ENCODE data around the gene RGN. TPM values are rescaled to one million over a fixed set of nuclear protein-coding genes. Genes with fewer than 3 reads are reported as not detected.
"Not testable (repeated sequence)": the region's sequence is repeated elsewhere in the genome, so short reads cannot be mapped to it uniquely, and the experiment has no call there.

The RGN gene
- total and polyA plus RNA-seq, 7 donors = 0.69 to 11.9 (median 4.6) TPM

GRCh38 chrX:47112316-47112954 is 34.2 kb downstream of the RGN start:
- no peaks in the 10 kb centered on the region for H3K36me3 ChIP-seq (ENCODE audit: insufficient read depth in 1 of 2, low read depth in 1 of 2)
- intact Hi-C loops (cut with DNase I) = no loop called here
- ATAC-seq (peak; percentile 44 to 82 (median 51)), DNase-seq (peak; percentile 24 to 65)
- whole genome bisulfite sequencing, 3 donors = 50 to 61% (median 54%) methylated on average over 9 of the region's 9 CpGs
- no peak for TF ChIP-seq CTCF (IDR thresholded peaks at IDR 0.05)
- no peaks in the 10 kb centered on the region for H3K9me3 ChIP-seq
- no peak overlapping the region for H3K4me3 ChIP-seq
- no peaks in the 10 kb centered on the region for H3K4me1 ChIP-seq
- H3K27me3 ChIP-seq (ENCODE audit: insufficient read depth in 3 of 3, low read length in 2 of 3) = no peaks in the 10 kb centered on the region
- no peak overlapping the region for H3K27ac ChIP-seq

GRCh38 chrX:47116551-47117110 is 38.4 kb downstream of the RGN start:
- ATAC-seq; H3K4me3 ChIP-seq; H3K4me1 ChIP-seq; H3K9me3 ChIP-seq; H3K27me3 ChIP-seq (ENCODE audit: insufficient read depth in 3 of 3, low read length in 2 of 3); H3K36me3 ChIP-seq (ENCODE audit: insufficient read depth in 1 of 2, low read depth in 1 of 2); intact Hi-C loops (cut with DNase I); DNase-seq; H3K27ac ChIP-seq: not testable (repeated sequence)
- 82 to 91% (median 88%) methylated on average over 7 of the region's 7 CpGs for WGBS, 3 donors

- WGBS, 3 donors = 70 to 79% (median 78%) methylated on average over 3 of the region's 3 CpGs
- H3K27ac ChIP-seq; H3K27me3 ChIP-seq (ENCODE audit: insufficient read depth in 3 of 3, low read length in 2 of 3); H3K36me3 ChIP-seq (ENCODE audit: insufficient read depth in 1 of 2, low read depth in 1 of 2); H3K4me3 ChIP-seq; DNase-seq; intact Hi-C loops (cut with DNase I); H3K4me1 ChIP-seq; ATAC-seq; H3K9me3 ChIP-seq: not testable (repeated sequence)
Measured at GRCh38 chrX:47124466-47124865, 46.2 kb downstream of the RGN start.

GRCh38 chrX:47129157-47129898 is 51.1 kb downstream of the RGN start:
- peak overlapping the region; percentile 77 for H3K27ac ChIP-seq
- WGBS, 3 donors = 0 to 31% (median 0%) methylated on average over 21 to 31 of the region's 31 CpGs
- intact Hi-C loops (cut with DNase I) = no loop called here
- peak; percentile 98 to 99 (median 98) for ATAC-seq
- no peaks in the 10 kb centered on the region for H3K9me3 ChIP-seq
- peak overlapping the region; percentile 72 for H3K4me3 ChIP-seq
- no peak for TF ChIP-seq CTCF (IDR thresholded peaks at IDR 0.05)
- H3K4me1 ChIP-seq = no peaks in the 10 kb centered on the region
- H3K27me3 ChIP-seq (ENCODE audit: insufficient read depth in 3 of 3, low read length in 2 of 3) = no peaks in the 10 kb centered on the region
- DNase-seq = peak; percentile 87 to 93
- no peaks in the 10 kb centered on the region for H3K36me3 ChIP-seq (ENCODE audit: insufficient read depth in 1 of 2, low read depth in 1 of 2)

GRCh38 chrX:47129899-47130358 is 51.7 kb downstream of the RGN start:
- Histone ChIP-seq H3K27ac (peak overlapping the region; percentile 77), H3K4me1 (no peaks in the 10 kb centered on the region), H3K9me3 (no peaks in the 10 kb centered on the region), H3K36me3 (ENCODE audit: insufficient read depth in 1 of 2, low read depth in 1 of 2) (no peaks in the 10 kb centered on the region), H3K27me3 (ENCODE audit: insufficient read depth in 3 of 3, low read length in 2 of 3) (no peaks in the 10 kb centered on the region), H3K4me3 (peak overlapping the region; percentile 72)
- TF ChIP-seq CTCF (IDR thresholded peaks at IDR 0.05) = no peak
- ATAC-seq (peak in 1 of 4 donors; percentile 46), DNase-seq (no peak)
- 13 to 34% (median 15%) methylated on average over 9 to 11 of the region's 11 CpGs for WGBS, 3 donors
- intact Hi-C loops (cut with DNase I) = no loop called here

Data from psoas muscle (tissue), 8 donors.